OCI-LY1 (cell line): ENCODE results near the gene KRTAP10-2.
"Not testable (repeated sequence)": the region's sequence is repeated elsewhere in the genome, so short reads cannot be mapped to it uniquely, and the experiment has no call there.

Source experiments
- H2AFZ ChIP-seq: fragments of 200-600 bp; sonication (generic), shearing (Covaris generic); 2 replicates; pipeline ENCODE4 v1.6.0; 2014; ENCODE audit warnings: antibody characterized with exemption, mild to moderate bottlenecking, low read length
- H3F3A ChIP-seq: fragments of 200-600 bp; sonication (generic), shearing (Covaris generic); 2 replicates; pipeline ENCODE4 v1.6.0; 2014; ENCODE audit warnings: mild to moderate bottlenecking, antibody characterized with exemption, low read length, moderate library complexity; ENCODE audit not compliant: insufficient read depth
- H3K27ac ChIP-seq: fragments of 200-600 bp; sonication (generic); 2 replicates; pipeline ENCODE4 v1.5.1; 2014; ENCODE audit warnings: low read length, mixed run types, mild to moderate bottlenecking, low read depth; ENCODE audit not compliant: poor library complexity, severe bottlenecking
- H3K27me3 ChIP-seq: fragments of 200-600 bp; sonication (generic); 2 replicates; pipeline ENCODE4 v1.6.0; 2014; ENCODE audit warnings: antibody characterized with exemption, mild to moderate bottlenecking, low read length, moderate library complexity; ENCODE audit not compliant: insufficient read depth
- H3K36me3 ChIP-seq: fragments of 200-600 bp; sonication (generic); 2 replicates; pipeline ENCODE4 v1.6.1; 2014; ENCODE audit warnings: mild to moderate bottlenecking, antibody characterized with exemption, low read length, moderate library complexity, mixed read lengths; ENCODE audit not compliant: insufficient read depth
- H3K4me1 ChIP-seq: fragments of 200-600 bp; sonication (generic); 2 replicates; pipeline ENCODE4 v1.5.1; 2014; ENCODE audit warnings: mild to moderate bottlenecking, low read length, moderate library complexity; ENCODE audit not compliant: insufficient read depth, severe bottlenecking
- H3K4me2 ChIP-seq: fragments of 200-600 bp; sonication (generic), shearing (Covaris generic); 2 replicates; pipeline ENCODE4 v1.6.1; 2014; ENCODE audit warnings: low read length
- H3K4me3 ChIP-seq: fragments of 200-600 bp; sonication (generic); 2 replicates; pipeline ENCODE4 v1.5.1; 2014; ENCODE audit warnings: low read length, low read depth, mild to moderate bottlenecking, mixed read lengths; ENCODE audit not compliant: poor library complexity, severe bottlenecking
- H3K79me2 ChIP-seq: fragments of 200-600 bp; shearing (Covaris generic); 2 replicates; pipeline ENCODE4 v1.6.1; 2016; ENCODE audit warnings: mixed run types, low read length, mixed read lengths; ENCODE audit not compliant: insufficient read depth
- H3K9ac ChIP-seq: fragments of 200-600 bp; sonication (generic), shearing (Covaris generic); 2 replicates; pipeline ENCODE4 v1.6.1; 2014; ENCODE audit warnings: mild to moderate bottlenecking, low read length, mixed read lengths
- H3K9me2 ChIP-seq: fragments of 200-600 bp; sonication (generic), shearing (Covaris generic); 2 replicates; pipeline ENCODE4 v1.6.1; 2014; ENCODE audit warnings: low read depth, mild to moderate bottlenecking, low read length, mixed read lengths
- H3K9me3 ChIP-seq: fragments of 200-600 bp; shearing (Covaris generic); 2 replicates; pipeline ENCODE4 v1.6.1; 2014; ENCODE audit warnings: low read length, mixed read lengths
- H4K20me1 ChIP-seq: fragments of 200-600 bp; sonication (generic), shearing (Covaris generic); 2 replicates; pipeline ENCODE4 v1.6.0; 2016; ENCODE audit warnings: mild to moderate bottlenecking, low read length; ENCODE audit not compliant: insufficient read depth
- EZH2 ChIP-seq: fragments of 200-600 bp; sonication (generic), shearing (Covaris generic); IDR thresholded peaks from 2 replicates; pipeline ENCODE4 v1.8.0; 2017; ENCODE audit warnings: borderline replicate concordance, mixed run types, mild to moderate bottlenecking, antibody characterized with exemption, low read length, moderate library complexity, mixed read lengths
- TF ChIP-seq, protein P1 (sequence below): fragments of 200-600 bp; sonication (generic), shearing (Covaris generic); IDR thresholded peaks from 2 replicates; pipeline ENCODE4 v1.5.1; 2017; ENCODE audit warnings: mild to moderate bottlenecking, antibody characterized with exemption, low read length, moderate library complexity, mixed read lengths

The KRTAP10-2 gene

GRCh38 chr21:44583089-44583799 lies 31.9 kb upstream of the KRTAP10-2 start:
- Histone ChIP-seq H2AFZ (no peak overlapping the region), H3K9ac (no peak overlapping the region), H3K4me3 (no peak overlapping the region), H3K4me1 (no peaks in the 10 kb centered on the region), H3F3A (no peaks in the 10 kb centered on the region), H3K4me2 (no peak overlapping the region), H3K36me3 (no peaks in the 10 kb centered on the region), H3K79me2 (no peaks in the 10 kb centered on the region), H3K9me2 (no peaks in the 10 kb centered on the region), H4K20me1 (no peaks in the 10 kb centered on the region), H3K27ac (no peak overlapping the region), H3K9me3 (no peaks in the 10 kb centered on the region), H3K27me3 (no peaks in the 10 kb centered on the region)
- TF ChIP-seq, protein P1, sequence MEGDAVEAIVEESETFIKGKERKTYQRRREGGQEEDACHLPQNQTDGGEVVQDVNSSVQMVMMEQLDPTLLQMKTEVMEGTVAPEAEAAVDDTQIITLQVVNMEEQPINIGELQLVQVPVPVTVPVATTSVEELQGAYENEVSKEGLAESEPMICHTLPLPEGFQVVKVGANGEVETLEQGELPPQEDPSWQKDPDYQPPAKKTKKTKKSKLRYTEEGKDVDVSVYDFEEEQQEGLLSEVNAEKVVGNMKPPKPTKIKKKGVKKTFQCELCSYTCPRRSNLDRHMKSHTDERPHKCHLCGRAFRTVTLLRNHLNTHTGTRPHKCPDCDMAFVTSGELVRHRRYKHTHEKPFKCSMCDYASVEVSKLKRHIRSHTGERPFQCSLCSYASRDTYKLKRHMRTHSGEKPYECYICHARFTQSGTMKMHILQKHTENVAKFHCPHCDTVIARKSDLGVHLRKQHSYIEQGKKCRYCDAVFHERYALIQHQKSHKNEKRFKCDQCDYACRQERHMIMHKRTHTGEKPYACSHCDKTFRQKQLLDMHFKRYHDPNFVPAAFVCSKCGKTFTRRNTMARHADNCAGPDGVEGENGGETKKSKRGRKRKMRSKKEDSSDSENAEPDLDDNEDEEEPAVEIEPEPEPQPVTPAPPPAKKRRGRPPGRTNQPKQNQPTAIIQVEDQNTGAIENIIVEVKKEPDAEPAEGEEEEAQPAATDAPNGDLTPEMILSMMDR = no peak
- TF ChIP-seq EZH2 = no peak

DNA sequence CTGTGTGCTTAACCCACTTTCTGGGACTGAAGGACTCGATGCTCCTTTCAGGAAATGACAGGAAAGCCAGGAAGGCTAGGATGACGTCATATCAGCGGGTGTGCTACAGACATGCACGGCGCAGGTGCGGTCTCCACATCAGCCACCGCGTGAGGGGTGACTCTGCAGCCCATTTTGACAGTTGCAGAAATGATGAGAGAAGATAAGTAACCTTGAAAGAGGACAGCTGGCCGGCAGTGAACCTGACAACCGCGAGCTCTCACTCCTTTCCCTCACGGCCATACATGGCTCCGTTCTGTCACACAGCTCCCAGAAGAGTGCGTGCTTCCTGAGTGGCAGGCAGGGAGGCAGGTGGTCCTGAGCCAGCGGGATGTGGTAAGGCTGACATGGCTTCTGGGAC lies 30.8 kb upstream of the KRTAP10-2 start:
- no peaks in the 10 kb centered on the region for H3K9me2 ChIP-seq
- H3K36me3 ChIP-seq = no peaks in the 10 kb centered on the region; the same call in 1 of the 2 replicates
- H3K27ac ChIP-seq = no peak overlapping the region
- H3K27me3 ChIP-seq = no peaks in the 10 kb centered on the region; the same call in 1 of the 2 replicates
- H3K9me3 ChIP-seq = peaks cover 4% of the 10 kb centered on the region; the same call in 1 of the 2 replicates
- no peak overlapping the region for H3K4me2 ChIP-seq
- no peaks in the 10 kb centered on the region for H3F3A ChIP-seq
- H3K79me2 ChIP-seq = no peaks in the 10 kb centered on the region
- H3K9ac ChIP-seq = no peak overlapping the region
- H3K4me3 ChIP-seq = no peak overlapping the region
- no peaks in the 10 kb centered on the region for H3K4me1 ChIP-seq
- TF ChIP-seq, protein P1 = no peak
- no peak for TF ChIP-seq EZH2
- no peak overlapping the region for H2AFZ ChIP-seq
- H4K20me1 ChIP-seq = no peaks in the 10 kb centered on the region

DNA sequence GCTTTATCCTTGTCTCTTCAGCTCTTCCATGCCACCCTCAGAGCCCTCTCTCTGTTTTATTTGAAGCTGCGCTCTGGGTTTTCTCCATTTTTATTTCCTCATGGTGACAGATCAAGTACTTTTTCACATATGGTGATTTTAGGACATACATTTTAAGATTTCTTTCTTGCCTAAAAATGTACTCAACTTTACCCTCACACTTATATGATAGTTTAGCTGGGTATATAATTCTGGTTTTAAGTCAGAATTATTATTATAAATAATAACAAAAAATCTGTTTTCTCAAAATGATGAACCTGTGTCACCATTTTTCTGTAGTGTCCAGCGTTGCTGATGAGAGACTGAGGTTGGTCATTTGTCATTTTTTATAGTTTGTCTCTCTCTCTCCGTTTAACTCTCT lies 29.9 kb upstream of the KRTAP10-2 start:
- Histone ChIP-seq H3K4me1 (no peaks in the 10 kb centered on the region), H2AFZ (no peak overlapping the region), H3K79me2 (no peaks in the 10 kb centered on the region), H3K9ac (no peak overlapping the region), H3K36me3 (no peaks in the 10 kb centered on the region; the same call in 1 of the 2 replicates), H3K4me2 (no peak overlapping the region), H4K20me1 (no peaks in the 10 kb centered on the region), H3K9me3 (peaks cover 4% of the 10 kb centered on the region; the same call in 1 of the 2 replicates), H3F3A (no peaks in the 10 kb centered on the region), H3K4me3 (no peak overlapping the region), H3K27ac (no peak overlapping the region), H3K27me3 (no peaks in the 10 kb centered on the region; the same call in 1 of the 2 replicates), H3K9me2 (no peaks in the 10 kb centered on the region)
- TF ChIP-seq, protein P1 = no peak
- TF ChIP-seq EZH2 = no peak

GRCh38 chr21:44580231-44580821 lies 29.0 kb upstream of the KRTAP10-2 start, which contains the start of gene KRTAP10-5:
KRTAP10-5 (minus strand) TSS chr21:44580604; CDS start chr21:44580578, 26 bp downstream.
- H3K79me2 ChIP-seq, H3K36me3 ChIP-seq, H3K27me3 ChIP-seq, H3K4me2 ChIP-seq, H3K9ac ChIP-seq, H3K9me2 ChIP-seq, H3K4me1 ChIP-seq, H3F3A ChIP-seq, H2AFZ ChIP-seq, H3K27ac ChIP-seq, H3K9me3 ChIP-seq, H4K20me1 ChIP-seq, H3K4me3 ChIP-seq: not testable (repeated sequence)
